ENCODE results near the gene MAPK11. TPM values are rescaled to one million over a fixed set of nuclear protein-coding genes. Genes with fewer than 3 reads are reported as not detected.

MAPK11 gene
- total RNA-seq, 2 experiments from 2014 or later = 5.9 to 6.2 TPM

DNA sequence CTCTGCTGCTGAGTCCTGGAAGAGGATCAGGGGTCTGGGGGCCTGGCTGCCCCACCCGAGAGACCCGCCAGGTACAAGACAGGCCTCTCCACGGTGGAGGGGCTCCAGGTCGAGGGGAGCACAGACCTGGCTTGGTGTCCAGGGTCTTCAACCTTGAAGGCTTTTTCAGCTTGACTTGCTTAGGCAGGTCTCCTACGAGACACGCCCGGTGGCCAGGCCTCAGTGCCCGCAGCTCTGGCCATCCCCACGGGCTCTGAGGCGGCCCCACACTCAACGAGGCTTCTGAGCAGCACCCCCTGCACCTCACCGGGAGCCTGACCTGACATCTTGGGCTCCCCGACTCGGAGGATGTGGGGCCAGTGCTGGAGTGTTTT is 43.9 kb upstream of the MAPK11 start:
- no peak for ATAC-seq
- H3K4me3 Mint-ChIP-seq = peak overlapping the region; percentile 84
- POLR2A ChIA-PET = interaction anchor here (0.6 to 2.2 kb wide), 7 partner anchors 10 to 70 kb away, joined by 3 to 9 read pairs (median 4); no protein-coding TSS in a partner anchor
- no peaks in the 10 kb centered on the region for H3K9me3 Mint-ChIP-seq
- TF ChIP-seq, protein P1, sequence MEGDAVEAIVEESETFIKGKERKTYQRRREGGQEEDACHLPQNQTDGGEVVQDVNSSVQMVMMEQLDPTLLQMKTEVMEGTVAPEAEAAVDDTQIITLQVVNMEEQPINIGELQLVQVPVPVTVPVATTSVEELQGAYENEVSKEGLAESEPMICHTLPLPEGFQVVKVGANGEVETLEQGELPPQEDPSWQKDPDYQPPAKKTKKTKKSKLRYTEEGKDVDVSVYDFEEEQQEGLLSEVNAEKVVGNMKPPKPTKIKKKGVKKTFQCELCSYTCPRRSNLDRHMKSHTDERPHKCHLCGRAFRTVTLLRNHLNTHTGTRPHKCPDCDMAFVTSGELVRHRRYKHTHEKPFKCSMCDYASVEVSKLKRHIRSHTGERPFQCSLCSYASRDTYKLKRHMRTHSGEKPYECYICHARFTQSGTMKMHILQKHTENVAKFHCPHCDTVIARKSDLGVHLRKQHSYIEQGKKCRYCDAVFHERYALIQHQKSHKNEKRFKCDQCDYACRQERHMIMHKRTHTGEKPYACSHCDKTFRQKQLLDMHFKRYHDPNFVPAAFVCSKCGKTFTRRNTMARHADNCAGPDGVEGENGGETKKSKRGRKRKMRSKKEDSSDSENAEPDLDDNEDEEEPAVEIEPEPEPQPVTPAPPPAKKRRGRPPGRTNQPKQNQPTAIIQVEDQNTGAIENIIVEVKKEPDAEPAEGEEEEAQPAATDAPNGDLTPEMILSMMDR (IDR thresholded peaks at IDR 0.05) = no peak
- H3K4me1 Mint-ChIP-seq (ENCODE audit: low read depth) = peaks cover 8% of the 10 kb centered on the region
- CTCF ChIA-PET = interaction anchor here (0.8 to 3.3 kb wide), 4 partner anchors 13 to 38 kb away, joined by 3 to 19 read pairs (median 4); partner anchors contain the start of gene DENND6B
- DNase-seq = no peak
- peak overlapping the region; percentile 91 for H3K27ac Mint-ChIP-seq
- H3K27me3 Mint-ChIP-seq = no peaks in the 10 kb centered on the region
- intact Hi-C loops (cut with micrococcal nuclease) = no loop called here
- H3K36me3 Mint-ChIP-seq (ENCODE audit: low read depth) = no peaks in the 10 kb centered on the region

DNA sequence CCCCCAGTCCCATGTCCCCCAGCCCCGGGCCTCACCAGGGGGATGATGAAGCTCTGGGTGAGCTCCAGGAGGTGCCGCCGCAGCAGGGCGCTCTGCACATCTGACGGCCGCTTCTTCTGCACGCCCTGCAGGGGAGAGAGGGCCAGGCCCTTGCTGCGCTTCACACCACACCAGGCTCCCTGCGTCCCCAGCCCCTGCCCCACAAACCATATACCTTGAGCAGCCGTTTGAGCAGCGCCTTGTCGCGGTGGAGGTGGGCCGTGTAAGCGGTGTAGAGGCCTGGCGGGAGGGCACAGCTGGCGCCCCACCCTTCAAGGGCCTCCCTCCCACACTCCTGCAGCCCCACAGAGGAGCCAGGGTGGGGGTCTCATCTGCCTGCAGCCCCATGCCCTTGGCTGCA is 43.4 kb upstream of the MAPK11 start:
- TF ChIP-seq, protein P1 (IDR thresholded peaks at IDR 0.05) = no peak
- DNase-seq (no peak), ATAC-seq (no peak)
- POLR2A ChIA-PET = interaction anchor here (0.6 to 2.2 kb wide), 7 partner anchors 9 to 69 kb away, joined by 3 to 9 read pairs (median 4); no protein-coding TSS in a partner anchor
- Mint-ChIP-seq H3K4me1 (ENCODE audit: low read depth) (peaks cover 11% of the 10 kb centered on the region), H3K4me3 (peak overlapping the region; percentile 84), H3K27ac (peak overlapping the region; percentile 91), H3K36me3 (ENCODE audit: low read depth) (no peaks in the 10 kb centered on the region), H3K27me3 (peaks cover 2% of the 10 kb centered on the region), H3K9me3 (no peaks in the 10 kb centered on the region)
- CTCF ChIA-PET = interaction anchor here (0.8 to 3.3 kb wide), 3 partner anchors 13 to 37 kb away, joined by 3 to 19 read pairs (median 3); partner anchors contain the start of gene DENND6B
- intact Hi-C loops (cut with micrococcal nuclease) = no loop called here

DNA sequence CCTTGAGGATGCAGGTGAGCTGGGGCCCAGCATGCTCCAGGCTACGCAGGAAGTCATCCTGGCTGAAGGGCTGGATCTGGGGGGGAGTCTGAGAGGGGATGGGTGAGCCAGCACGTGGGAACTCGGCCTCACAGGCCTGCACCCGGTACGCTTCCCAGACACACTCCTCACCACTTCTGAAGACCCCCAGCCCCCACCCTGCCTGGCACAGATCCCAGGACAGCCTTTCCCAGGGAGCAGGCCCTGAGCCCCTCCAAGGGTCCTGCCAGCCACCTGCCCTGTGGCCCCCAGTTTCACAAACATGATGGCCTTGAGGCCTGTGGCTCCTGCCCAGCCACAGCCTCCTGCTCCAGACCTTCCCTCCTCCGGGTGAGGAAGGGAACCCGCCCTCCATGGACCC is 42.8 kb upstream of the MAPK11 start:
- DNase-seq (no peak), ATAC-seq (no peak)
- POLR2A ChIA-PET = interaction anchor here (1.2 to 2.2 kb wide), 3 partner anchors 8 to 212 kb away, joined by 3 to 9 read pairs (median 8); partner anchors contain the start of gene SCO2
- no peaks in the 10 kb centered on the region for H3K36me3 Mint-ChIP-seq (ENCODE audit: low read depth)
- CTCF ChIA-PET = interaction anchor here (0.8 kb wide), 1 partner anchor 37 kb away, joined by 3 read pairs; no protein-coding TSS in a partner anchor
- no peaks in the 10 kb centered on the region for H3K9me3 Mint-ChIP-seq
- peaks cover 11% of the 10 kb centered on the region for H3K4me1 Mint-ChIP-seq (ENCODE audit: low read depth)
- H3K4me3 Mint-ChIP-seq = no peak overlapping the region
- TF ChIP-seq, protein P1 (IDR thresholded peaks at IDR 0.05) = no peak
- H3K27me3 Mint-ChIP-seq = peaks cover 2% of the 10 kb centered on the region
- no peak overlapping the region for H3K27ac Mint-ChIP-seq
- intact Hi-C loops (cut with micrococcal nuclease) = no loop called here

DNA sequence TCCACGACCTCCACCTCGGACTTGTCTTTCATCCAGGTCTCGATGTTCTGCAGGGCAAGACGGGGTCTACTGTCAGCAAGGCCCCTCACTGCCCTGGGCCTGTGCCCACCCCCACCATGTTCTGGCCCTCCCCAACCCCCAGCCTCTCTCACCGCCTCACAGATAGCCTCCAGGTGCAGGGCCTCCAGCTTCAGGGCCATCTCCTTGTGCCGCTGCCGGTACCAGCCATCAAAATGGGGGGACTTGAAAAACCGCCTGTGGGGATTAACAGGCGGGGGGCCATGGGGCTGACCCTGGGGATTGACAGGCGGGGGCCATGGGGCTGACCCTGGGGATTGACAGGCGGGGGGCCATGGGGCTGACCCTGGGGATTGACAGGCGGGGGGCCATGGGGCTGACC is 42.2 kb upstream of the MAPK11 start:
- Mint-ChIP-seq H3K36me3 (ENCODE audit: low read depth) (no peaks in the 10 kb centered on the region), H3K27me3 (peaks cover 2% of the 10 kb centered on the region), H3K9me3 (no peaks in the 10 kb centered on the region), H3K4me3 (no peak overlapping the region), H3K4me1 (ENCODE audit: low read depth) (peaks cover 11% of the 10 kb centered on the region), H3K27ac (no peak overlapping the region)
- DNase-seq (no peak), ATAC-seq (no peak)
- intact Hi-C loops (cut with micrococcal nuclease) = no loop called here
- CTCF ChIA-PET = interaction anchor here (1.6 kb wide), 1 partner anchor 15 kb away, joined by 4 read pairs; no protein-coding TSS in a partner anchor
- POLR2A ChIA-PET = interaction anchor here (1.2 kb wide), 1 partner anchor 213 kb away, joined by 3 read pairs; the partner anchor contains the start of gene SCO2
- TF ChIP-seq, protein P1 (IDR thresholded peaks at IDR 0.05) = no peak

DNA sequence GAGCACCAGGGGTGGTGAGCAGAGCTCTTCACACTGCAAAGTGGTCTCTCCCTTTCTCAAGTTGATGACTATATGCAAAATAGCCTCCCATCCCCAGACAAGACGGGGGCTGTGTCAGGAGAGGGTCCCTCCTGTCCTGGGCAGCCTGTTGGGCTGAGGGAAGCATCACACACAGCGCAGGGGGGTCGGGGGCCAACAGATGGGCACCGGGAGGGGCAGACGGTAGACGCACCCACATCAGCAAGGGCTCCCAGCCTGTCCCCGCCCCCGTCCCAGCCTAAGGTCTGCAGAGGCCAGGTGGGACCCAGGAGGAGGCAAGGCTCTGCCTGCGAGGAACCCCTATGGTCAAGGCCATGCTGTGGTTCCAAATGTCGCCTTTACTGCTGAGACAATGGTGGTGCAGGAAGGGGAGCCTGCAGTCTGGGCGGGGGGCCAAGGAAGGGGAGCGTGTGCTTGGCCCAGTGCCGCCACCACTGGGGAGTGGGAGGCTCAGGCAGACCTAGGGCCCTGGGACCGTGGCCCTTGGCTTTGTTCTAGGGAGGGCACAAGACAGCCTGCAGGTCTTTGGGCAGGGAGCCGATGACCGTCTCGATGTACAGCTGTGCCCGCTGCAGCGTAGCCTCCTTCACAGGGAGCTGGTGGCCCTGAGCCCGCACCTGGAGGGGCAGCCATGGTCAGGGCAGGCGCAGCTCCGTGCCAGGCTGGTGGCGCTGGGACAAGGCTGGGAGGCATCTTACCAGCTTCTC is 41.6 kb upstream of the MAPK11 start:
- Mint-ChIP-seq H3K36me3 (ENCODE audit: low read depth) (no peaks in the 10 kb centered on the region), H3K9me3 (no peaks in the 10 kb centered on the region), H3K27me3 (peaks cover 2% of the 10 kb centered on the region), H3K4me3 (no peak overlapping the region), H3K4me1 (ENCODE audit: low read depth) (peaks cover 11% of the 10 kb centered on the region), H3K27ac (no peak overlapping the region)
- ATAC-seq = no peak
- CTCF ChIA-PET = interaction anchor here (1.6 kb wide), 1 partner anchor 16 kb away, joined by 4 read pairs; no protein-coding TSS in a partner anchor
- intact Hi-C loops (cut with micrococcal nuclease) = no loop called here
- no peak for DNase-seq
- TF ChIP-seq, protein P1 (IDR thresholded peaks at IDR 0.05) = no peak
- POLR2A ChIA-PET = interaction anchor here (1.2 kb wide), 1 partner anchor 213 kb away, joined by 3 read pairs; the partner anchor contains the start of gene SCO2
